LoVo (cell line): ENCODE measurements around the gene METTL16.

Source experiments
- DNase-seq: peaks from one replicate; pipeline ENCODE4 v3.0.0-alpha.2; 2016; ENCODE audit warnings: low spot score

METTL16 gene

DNA sequence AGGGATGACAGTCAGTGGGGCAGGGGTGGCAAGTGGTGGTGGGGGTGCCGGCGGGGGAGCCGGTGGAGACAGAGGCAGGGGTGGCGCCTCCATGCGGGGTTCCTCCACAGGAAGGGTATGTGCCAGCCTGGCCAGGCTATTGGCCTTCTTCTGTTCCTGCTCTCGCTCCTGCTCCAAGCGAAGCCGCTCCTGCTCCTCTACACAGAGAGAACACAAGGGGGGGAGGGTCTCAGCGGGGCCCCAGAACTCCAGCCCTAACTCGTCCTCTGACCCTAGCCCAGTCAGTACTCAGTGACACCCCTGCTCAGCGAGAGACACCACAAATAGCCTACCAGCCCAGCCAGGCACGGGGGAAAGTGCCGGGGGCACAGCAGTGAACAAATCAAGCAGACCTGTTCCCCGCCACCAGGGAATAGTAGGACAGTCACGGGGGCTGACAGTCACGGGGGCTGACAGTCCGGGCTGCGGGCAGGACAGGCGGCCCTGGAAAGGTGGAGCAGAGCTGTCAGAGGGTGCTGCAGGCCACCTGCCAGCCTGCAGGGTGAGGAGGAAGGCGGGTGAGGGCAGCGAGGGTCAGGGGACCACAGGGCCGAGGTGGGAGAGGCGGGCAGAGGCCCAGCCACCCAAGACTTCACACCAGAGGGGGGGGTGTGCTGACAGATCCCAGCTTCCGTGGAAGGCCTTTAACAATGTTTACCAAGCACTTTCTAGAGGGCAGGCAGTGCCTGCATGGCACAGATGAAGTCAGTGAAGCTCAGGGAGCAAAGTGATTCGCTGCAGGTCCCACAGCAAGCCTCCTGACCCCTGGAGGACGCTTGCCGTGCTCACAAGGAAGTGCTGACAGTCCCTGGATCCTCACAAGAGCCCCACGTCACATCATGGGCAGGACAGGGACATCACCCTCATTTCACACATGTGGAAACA, 116.2 kb downstream of the METTL16 start:
- no peak for DNase-seq

DNA sequence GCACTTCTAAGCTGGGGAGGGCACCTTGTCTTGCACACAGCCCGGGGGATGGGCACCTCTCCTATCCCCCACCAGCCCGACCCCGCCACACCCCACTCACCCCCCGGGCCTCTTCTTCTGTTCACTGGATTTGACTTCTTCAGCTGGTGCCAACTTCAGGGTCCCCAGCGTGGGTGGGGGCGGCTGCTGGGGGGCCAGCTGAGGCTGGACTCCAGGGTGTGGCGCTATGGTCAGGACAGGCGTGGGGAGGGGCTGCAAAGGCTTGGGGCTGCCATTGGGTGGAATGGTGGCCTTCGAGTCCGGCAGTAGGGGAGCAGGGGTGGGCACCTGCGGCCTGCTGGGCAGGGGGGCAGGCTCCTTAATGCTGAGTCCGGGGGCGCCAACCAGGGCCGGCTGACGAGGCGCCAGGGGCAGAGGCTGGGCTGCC, 116.9 kb downstream of the METTL16 start:
- no peak for DNase-seq

DNA sequence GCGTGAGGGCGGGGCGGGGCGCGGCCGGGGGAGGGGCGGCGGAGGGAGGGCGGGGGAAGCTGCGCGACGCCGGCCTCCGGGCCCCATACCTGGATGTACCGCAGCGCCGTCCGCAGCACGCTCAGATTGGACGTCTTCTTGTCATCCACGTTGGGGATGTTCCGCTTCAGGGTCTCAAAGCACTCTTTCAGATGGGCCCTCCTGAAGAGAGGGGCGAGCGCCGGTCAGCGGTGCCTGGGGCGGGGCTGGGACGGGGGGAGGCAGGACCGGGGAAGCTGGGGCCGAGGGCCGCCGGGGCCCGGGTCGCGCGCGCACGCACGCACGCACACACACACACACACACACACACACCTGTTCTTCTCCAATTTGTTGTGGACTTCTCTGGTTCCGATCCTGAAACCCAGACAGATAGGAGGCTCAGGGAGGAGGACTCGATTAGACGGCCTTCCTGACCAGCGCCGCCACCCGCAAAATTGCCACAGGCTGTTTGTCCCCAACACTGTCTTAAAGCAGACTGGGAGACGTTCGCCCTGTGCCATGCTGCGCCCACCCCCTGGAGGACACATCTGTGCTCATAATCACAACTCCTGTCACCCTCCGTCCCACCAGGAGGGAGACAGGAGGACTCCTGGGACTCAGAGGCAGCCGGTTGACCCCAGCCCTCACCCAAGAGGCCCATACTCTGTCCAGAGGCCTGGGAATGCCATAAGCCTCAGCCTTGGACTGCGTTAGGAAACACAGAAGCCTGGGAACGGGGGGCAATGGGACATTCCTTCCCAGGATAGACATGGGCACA, 117.5 kb downstream of the METTL16 start:
- no peak for DNase-seq

DNA sequence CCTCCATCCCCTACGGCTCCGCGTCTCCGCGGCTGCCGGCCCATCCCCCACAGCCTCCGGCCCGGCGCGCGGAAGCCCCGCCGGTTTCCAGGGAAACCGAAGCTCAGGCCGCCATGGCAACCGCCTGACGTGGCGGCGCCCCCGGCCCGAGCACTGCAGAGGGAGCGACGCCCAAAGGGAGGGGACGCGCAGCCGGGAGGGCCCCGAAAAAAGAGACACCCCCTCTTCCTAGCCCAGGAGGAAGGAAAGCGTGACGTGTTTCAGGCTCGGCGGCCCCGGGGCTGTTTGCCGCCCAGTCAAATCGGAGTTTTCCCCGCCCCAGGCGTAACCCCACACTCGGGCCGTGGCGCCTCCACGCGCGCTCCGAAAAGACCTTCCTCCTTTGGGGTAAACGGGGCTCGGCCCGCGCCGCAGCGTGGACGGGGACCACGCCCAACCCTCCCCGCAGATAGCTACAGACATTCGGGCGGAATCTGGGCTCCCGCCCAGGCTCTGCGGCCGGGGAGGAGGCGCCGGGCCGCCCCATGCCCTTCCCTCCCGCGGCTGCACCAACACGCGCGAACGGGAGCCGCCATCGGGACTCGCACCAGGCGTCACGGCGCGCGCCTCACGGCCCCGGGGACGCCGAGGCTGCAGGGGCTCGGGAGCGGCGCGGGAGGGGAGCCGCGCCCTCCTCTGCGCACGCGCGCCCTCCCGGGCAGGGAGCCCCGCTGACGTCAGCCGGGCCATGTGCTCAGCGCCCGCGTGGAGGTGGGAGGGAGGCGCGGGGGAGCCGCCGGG, 118.3 kb downstream of the METTL16 start:
- peak; percentile 85 for DNase-seq

DNA sequence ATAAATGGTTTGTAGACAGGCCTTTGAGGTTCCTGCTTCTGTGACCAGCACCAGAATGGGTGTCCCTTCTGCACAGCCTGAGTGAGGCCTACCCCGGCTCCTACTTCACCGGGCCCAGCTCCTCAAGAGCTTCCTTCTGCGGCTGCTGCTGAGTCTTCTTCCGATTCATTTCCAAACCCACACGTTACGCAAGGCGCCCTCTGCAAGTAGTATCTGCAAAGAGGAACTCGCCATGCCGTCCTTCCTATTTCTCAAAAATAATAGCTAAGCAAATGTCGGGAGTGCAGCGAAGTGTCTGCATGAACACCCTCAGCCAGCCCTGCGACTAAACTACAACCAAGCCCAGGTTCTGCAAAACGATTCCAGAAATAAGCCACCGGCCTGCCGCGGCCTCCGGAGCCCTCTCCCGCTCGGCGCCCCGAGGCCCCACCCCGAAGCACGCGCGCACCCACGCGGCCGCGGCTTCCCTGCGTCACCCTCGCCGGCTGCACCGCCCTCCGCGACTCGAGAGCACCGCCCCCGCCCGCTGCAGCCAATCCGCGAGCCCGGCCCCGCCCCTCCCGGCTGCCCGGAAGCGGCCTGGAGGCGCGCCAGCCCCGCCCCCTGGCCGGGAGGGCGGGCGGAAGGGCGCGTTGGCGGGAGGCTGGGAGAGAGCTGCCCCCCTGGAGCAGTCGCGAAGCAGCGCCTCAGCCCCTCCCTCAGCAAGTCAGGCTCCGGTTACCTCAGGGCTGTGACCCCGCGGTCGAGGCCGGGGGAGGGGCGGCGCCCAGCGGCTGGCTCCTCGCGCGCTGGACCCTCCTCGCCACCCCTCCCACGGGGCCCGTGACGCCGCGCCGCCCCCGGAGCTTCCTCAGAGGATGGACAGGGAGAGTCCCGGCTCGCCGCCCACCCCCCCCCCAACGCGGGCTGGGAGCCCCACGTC, 119.2 kb downstream of the METTL16 start:
- peak; percentile 94 for DNase-seq

DNA sequence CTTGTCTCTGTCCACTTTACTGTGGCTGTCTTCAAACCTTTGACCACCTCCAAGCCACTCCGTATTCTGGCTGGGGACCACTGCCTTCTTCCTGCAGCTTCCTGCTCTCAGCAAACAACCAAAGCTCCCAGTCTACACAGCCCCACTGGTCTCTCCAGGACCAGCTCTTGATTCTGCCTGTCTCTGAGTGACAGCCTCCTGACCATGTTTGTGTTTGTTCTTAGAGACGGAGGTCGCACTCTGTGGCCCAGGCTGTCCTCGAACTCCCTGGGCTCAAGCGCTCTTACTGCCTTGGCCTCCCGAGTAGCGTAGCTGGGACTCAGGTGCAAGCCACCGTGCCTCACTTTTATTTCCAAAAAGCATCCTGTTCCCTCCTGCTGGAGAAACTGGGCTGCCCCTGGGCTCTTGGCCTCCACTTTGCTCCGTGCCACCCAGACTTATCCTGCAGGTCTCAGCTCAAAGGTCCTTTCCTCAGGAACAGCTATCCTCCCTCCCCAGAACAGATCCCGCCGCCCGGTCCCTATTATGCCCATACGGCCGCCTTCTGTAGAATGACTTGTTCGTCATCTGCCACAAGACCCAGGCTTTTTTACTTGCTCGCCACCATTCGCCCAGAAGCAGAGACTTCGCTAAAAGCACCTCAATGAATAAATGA, 120.0 kb downstream of the METTL16 start:
- DNase-seq: no peak

DNA sequence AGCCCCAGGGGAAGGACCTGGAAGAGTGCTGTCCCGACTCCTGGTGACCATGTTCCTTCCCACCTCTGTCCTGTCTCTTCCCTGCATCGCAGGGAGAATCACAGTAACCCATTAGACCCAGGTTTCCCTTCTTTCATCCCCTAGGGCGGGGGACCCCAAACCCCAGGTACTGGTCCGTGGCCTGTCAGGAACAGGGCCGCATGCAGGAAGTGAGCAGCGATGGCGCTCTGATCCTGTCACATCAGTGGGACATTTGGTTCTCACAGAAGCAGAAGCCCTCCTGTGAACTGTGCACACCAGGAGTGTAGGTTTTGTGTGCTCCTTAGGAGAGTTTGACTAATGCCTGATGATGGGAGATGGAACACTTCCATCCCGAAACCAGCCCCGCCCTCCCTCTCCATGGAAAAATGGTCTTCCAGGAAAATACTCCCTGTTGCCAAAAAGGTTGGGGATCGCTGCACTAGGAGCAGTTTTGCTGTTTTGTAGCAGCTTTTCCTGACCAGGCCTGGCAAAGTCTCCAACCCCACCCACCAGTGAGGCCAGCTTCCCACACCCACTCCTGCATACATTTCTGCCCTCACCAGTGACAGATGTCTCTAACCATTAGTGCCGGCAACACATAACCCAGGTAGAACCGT, 121.4 kb downstream of the METTL16 start:
- no peak for DNase-seq

DNA sequence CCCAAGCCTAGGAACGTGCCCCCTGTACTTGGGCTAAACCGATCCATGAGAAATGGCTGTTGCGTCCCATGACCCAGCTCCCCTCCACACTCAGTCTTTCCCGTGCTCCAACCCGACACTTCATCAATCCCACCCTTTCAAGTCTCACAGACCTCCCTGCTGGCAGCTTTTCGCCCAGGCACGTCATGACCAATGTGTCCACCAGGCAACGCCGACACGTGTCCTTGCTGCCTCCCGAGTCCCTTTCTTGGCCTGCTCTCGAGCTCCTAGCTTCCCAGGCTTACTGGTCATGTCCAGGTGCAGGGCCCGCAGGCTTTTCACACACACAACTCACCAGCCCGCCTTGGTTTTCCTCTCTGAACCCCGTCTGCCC, 123.0 kb downstream of the METTL16 start:
- DNase-seq: no peak

DNA sequence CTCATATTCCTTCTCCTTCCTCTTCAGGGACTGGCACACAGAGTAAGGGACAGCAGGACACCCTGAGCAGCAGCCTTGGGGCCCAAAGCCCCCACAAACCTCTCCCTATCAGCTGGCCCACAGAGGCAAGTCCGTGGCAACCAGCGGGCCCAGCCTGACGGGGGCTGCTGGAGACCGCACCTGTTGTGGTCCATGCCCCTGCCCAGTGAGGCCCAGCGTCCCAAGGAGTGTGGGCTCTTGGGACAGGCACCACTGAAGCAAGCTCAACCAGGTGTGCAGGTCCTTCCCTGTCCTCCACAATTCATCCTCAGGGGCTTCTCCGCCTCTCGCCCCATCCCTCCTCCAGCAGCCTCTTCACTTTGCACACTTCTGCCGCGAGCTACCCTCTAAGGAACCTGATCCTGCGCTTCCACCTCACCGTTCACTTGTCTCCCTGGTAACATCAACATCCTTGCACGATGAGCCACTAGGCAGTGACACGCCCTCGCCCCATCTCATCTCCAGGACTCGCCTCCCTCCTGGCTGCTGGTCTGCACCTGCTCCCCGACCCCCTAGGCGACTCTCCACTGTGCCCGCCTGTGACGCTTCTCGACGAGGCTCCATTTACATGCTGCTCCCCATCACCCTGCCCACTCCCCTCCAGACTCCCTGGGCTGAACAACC, 123.5 kb downstream of the METTL16 start:
- no peak for DNase-seq

DNA sequence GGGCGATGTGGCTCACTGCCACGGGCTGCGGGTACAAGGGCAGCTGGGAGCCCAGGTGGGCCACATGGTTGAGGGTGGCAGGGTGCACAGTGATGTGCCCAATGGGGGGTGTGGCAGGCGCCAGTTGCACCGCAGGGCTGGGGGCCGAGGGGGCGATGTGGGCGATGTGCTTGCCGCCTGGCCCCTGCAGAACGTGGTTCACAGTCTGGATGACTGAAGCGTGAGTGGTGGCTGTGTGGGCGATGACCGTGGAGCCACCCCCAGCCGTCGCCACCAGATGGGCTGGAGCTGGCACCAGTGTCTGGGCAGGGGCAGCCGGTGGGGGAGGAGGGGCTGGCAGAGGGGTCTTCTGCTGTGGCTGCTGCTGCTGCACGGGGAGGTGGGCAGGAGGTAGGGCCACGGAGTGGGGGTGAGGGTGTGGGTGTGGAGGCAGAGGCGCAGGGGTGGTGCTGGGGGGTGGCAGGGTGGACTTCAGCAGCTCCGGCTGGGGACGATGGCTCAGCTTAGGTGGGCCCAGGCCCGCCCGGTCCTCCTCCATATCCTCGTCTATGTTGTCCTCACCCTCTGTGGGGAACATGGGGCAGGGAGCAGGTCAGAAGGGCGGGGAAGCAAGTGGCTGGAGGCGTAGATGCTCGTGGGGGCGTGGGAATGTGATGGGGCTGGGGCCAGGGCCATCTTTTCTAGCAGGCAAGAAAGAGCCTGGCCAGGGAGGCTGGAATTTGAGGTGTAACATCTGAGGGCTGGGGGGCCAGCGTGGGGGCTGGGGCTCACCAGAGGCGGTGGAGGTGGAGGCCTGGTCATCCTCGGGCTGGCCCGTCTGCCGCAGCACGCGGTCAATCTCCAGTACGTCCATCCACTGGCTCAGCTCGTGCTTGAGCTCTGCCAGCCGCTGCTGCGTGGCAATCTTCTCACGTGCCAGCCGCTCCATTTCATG, 124.3 kb downstream of the METTL16 start:
- no peak for DNase-seq

DNA sequence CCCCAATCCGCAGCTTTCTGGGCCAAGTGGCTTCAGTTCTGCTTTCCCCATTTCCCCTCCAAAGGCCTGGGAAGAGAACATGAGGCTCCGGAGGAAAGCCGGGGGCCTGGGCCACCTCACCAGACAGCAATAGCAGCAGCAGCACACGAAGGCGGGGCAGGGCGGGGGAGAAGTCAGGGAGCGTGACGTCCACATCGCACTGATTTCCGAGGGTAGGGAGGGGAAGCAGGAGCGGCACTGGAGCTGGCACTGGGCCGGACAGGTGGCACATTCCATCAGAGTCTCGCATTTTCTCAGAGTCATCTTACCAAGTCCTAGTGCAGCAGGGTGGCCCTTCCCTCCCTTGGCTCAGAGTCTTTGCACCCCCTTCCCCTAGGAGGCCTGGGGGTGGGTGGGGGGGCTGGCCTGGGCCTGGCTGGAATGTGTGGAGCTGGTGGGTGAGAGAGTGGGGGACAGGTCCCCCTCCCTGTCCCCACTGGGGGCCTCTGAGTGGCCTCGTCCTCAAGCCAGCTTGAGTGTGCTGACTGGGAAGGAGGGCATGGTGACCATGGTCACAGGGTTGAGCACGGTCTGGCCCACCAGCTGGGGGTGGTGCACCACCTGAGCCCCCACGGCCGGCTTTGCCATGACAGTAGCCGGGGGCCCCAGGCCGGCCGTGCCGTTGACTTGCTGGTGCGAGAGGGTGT, 125.1 kb downstream of the METTL16 start:
- peak; percentile 27 for DNase-seq

DNA sequence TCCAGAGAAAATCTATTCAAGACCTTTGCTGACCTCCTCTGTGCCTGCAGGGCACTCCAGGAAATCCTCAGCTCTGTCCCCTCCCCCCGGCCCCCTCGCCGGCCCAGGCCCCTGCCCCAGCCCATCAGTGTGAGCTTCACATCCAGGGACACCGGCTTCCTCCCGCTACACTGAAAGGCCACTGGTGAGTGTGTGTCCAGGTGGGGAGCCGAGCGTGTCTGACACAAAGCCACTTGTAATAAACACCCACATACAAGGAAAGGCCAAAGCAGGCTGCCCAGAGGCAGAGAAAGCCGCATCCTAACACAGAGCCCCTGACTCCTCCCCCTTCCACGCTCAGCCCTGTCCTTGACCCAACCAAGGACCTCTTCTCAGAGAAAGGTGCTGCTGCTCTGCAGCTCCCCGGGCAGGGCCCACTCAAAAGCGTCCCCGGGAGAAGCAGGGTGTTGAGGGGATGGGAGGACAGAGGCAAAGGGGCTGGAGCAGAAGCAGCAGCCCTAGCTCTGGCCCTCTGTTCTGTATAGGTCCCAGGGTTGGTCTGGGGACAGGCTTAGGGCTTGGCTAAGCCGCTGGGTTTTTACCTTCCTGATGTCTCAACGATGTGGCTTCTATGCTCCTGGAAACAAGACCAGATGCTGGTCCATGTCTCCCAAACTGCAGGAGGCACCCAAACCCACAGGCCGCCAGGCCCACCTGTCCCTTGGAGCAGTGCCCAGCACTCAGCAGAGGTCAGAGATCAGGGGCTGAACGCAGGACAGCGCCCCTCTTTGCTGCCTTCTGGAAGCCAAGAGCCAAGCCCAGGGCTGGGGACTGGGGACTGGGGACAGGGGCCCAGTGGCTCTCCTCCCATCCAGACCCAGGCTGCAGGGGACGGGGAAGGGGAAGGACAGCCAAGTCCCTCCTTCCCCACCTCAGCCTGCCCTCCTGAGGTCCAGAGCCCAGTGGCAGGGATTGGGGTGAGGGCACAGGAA, 126.2 kb downstream of the METTL16 start:
- no peak for DNase-seq

DNA sequence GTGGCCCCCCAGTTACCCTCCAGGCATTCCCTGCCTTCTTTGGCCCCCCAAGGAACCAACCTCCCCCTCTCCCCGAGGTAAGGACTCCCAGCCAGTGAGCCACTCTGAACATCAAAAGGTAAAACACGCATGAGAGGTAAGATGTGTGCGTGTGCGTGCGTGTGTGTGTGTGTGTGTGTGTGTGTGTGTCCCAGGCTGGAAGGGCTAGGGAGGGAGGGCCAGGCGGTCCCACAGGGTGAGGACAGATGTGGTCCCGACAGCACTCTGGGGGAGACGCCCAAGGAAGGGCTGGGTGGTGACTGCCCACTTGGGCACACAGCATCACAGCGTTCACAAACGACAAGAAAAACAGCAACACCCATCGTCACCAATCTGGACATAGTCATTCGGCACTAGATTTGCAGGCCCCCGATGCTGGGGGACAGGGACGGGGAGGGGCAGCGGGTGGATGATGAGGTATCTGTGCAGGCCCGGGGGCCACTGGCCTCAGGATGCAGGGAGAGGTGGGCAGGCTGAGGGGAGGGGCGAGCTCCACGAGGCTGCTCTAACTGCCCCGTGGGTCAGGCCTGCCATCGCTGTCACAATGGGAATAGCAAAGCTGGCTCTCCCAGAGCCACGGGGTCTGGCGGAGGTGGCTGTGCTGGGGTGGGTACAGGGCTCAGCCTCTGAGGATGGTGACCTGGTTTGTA, 127.1 kb downstream of the METTL16 start:
- no peak for DNase-seq

DNA sequence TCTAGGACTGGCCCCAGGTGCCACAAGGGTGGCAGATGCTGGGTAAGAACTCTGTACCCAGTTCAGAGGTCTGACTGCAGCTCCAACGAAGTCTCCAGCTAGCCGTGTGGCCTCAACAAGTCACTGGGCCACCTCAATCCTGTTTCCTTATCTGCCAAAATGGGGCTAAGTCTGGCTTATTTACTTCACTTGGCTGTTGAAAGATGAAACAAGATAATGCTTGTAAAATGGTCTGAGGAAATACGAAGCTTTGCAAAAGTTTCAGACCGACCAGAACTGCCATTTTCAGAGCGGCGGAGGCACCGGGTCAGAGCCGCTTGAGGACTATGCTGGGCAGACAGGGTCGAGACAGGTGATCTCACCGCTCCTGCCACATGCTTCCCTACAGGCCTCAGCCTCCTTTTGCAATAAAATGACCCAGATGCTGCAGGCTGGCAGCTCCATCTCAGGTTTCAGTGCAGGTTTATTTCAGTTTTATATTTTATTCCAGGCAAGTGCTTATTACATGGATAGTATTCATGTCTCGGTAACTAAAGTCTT, 128.0 kb downstream of the METTL16 start:
- no peak for DNase-seq

DNA sequence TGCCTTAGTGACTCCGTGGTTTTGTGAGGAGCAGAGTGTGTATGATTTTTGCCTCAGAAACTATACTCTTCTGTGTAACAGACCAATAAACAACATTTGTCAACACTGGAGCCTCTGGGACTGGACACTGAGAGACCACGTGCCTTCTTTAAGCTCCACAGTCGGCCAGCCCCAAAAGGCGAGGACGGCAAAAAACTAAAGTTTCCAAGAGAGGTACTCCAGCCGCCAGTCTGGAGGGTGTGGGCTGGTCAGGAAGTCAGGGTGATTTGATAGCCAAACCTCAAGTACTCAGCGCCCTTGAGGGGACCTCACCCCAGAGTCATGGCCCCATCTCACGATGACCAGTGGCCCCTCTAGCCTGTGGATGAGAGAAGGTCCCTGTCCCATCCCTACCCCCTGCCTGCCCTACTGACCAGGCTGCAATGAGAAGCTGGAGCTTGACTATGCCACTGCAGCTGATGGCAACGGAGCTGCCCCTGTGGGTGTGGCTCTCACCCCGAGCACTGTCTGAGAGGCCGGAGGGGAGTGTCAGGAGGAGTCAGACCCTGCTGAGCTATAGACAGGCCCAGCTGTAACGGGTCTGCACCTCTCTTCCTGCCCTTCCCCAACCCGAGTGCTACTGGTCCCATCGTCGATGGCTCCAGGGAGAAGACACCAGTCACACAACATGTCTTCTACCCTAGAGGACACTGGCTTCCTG, 130.6 kb downstream of the METTL16 start:
- DNase-seq: no peak
